Stimulated activated naive B cell treated with anti-CD40 and anti-IgM and Interleukin-4, amounts not matched to agents 10 μg/mL and 1 μg/mL and 100 μg/mL, for 72 hours (primary cell): ENCODE results near the gene FNBP1L.
A peak's percentile ranks its signal among the peaks of the same experiment; 100 is the strongest.

Experiments
- ATAC-seq, 2 donors: fragments of 150-1000 bp; cut with Tn5 transposase; replicated peaks; 2 replicates each; pipeline ENCODE4 v1.10.0; 2021; ENCODE audit warnings: moderate library complexity in 1 of 2
- DNase-seq: peaks from one replicate; pipeline ENCODE4 v3.0.0; 2021
- H3K27ac Mint-ChIP-seq: one replicate; pipeline ENCODE4 v1.8.0; 2022; ENCODE audit warnings: mild to moderate bottlenecking, mixed read lengths
- H3K27me3 Mint-ChIP-seq, 2 donors: one replicate each; pipeline ENCODE4 v1.8.0; 2022; ENCODE audit warnings: mixed read lengths in 2 of 2
- H3K36me3 Mint-ChIP-seq, 2 donors: one replicate each; pipeline ENCODE4 v1.8.0; 2022; ENCODE audit warnings: mixed read lengths in 2 of 2, mild to moderate bottlenecking in 1 of 2
- H3K4me1 Mint-ChIP-seq, 2 donors: one replicate each; pipeline ENCODE4 v1.8.0; 2022; ENCODE audit warnings: mixed read lengths in 2 of 2, mild to moderate bottlenecking in 1 of 2
- H3K4me3 Mint-ChIP-seq, 2 donors: one replicate each; pipeline ENCODE4 v1.8.0; 2022; ENCODE audit warnings: mild to moderate bottlenecking in 2 of 2, mixed read lengths in 2 of 2, moderate library complexity in 1 of 2
- H3K9me3 Mint-ChIP-seq, 2 donors: one replicate each; pipeline ENCODE4 v1.8.0; 2022; ENCODE audit warnings: mixed read lengths in 2 of 2, mild to moderate bottlenecking in 1 of 2

FNBP1L gene

GRCh38 chr1:93569489-93569888, 121.6 kb downstream of the FNBP1L start:
- peaks cover 0 to 2% of the 10 kb centered on the region in 2 donors for H3K4me1 Mint-ChIP-seq
- no peaks in the 10 kb centered on the region for H3K9me3 Mint-ChIP-seq
- DNase-seq, result no peak
- H3K27ac Mint-ChIP-seq, result no peak overlapping the region
- H3K36me3 Mint-ChIP-seq, result peaks cover 68 to 87% of the 10 kb centered on the region in 2 donors
- H3K27me3 Mint-ChIP-seq, result no peaks in the 10 kb centered on the region
- no peak overlapping the region for H3K4me3 Mint-ChIP-seq
- ATAC-seq, result peak; percentile 29 to 64

GRCh38 chr1:93571623-93572310, 123.8 kb downstream of the FNBP1L start:
- no peak for ATAC-seq
- no peak overlapping the region for H3K4me3 Mint-ChIP-seq
- peaks cover 71 to 88% of the 10 kb centered on the region in 2 donors for H3K36me3 Mint-ChIP-seq
- no peak for DNase-seq
- H3K27ac Mint-ChIP-seq, result peak overlapping the region; percentile 42
- H3K27me3 Mint-ChIP-seq, result no peaks in the 10 kb centered on the region
- no peaks in the 10 kb centered on the region for H3K9me3 Mint-ChIP-seq
- peaks cover 0 to 2% of the 10 kb centered on the region in 2 donors for H3K4me1 Mint-ChIP-seq

- Mint-ChIP-seq H3K9me3 (no peaks in the 10 kb centered on the region), H3K4me3 (no peak overlapping the region), H3K4me1 (peaks cover 0 to 2% of the 10 kb centered on the region in 2 donors), H3K27ac (no peak overlapping the region), H3K27me3 (no peaks in the 10 kb centered on the region), H3K36me3 (peaks cover 65 to 87% of the 10 kb centered on the region in 2 donors)
- DNase-seq (no peak), ATAC-seq (no peak)
Measured at GRCh38 chr1:93573940-93574469, 126.1 kb downstream of the FNBP1L start.

- DNase-seq (no peak), ATAC-seq (no peak)
- Mint-ChIP-seq H3K4me3 (no peak overlapping the region), H3K4me1 (peaks cover 0 to 2% of the 10 kb centered on the region in 2 donors), H3K36me3 (peaks cover 69 to 87% of the 10 kb centered on the region in 2 donors), H3K27me3 (no peaks in the 10 kb centered on the region), H3K9me3 (no peaks in the 10 kb centered on the region), H3K27ac (no peak overlapping the region)
Measured at GRCh38 chr1:93574511-93574910, 126.6 kb downstream of the FNBP1L start.

GRCh38 chr1:93574991-93575390, 127.1 kb downstream of the FNBP1L start:
- peaks cover 72 to 90% of the 10 kb centered on the region in 2 donors for H3K36me3 Mint-ChIP-seq
- H3K4me1 Mint-ChIP-seq, result peaks cover 0 to 2% of the 10 kb centered on the region in 2 donors
- no peak overlapping the region for H3K4me3 Mint-ChIP-seq
- ATAC-seq (no peak), DNase-seq (no peak)
- no peaks in the 10 kb centered on the region for H3K9me3 Mint-ChIP-seq
- no peaks in the 10 kb centered on the region for H3K27me3 Mint-ChIP-seq
- no peak overlapping the region for H3K27ac Mint-ChIP-seq

GRCh38 chr1:93575621-93576284, 127.8 kb downstream of the FNBP1L start:
- H3K27me3 Mint-ChIP-seq, result no peaks in the 10 kb centered on the region
- DNase-seq (no peak), ATAC-seq (no peak)
- H3K9me3 Mint-ChIP-seq, result no peaks in the 10 kb centered on the region
- no peak overlapping the region for H3K27ac Mint-ChIP-seq
- H3K36me3 Mint-ChIP-seq, result peaks cover 69 to 85% of the 10 kb centered on the region in 2 donors
- no peak overlapping the region for H3K4me3 Mint-ChIP-seq
- H3K4me1 Mint-ChIP-seq, result no peaks in the 10 kb centered on the region

- no peaks in the 10 kb centered on the region for H3K4me1 Mint-ChIP-seq
- DNase-seq (no peak), ATAC-seq (no peak)
- H3K27ac Mint-ChIP-seq, result no peak overlapping the region
- peaks cover 66 to 83% of the 10 kb centered on the region in 2 donors for H3K36me3 Mint-ChIP-seq
- H3K27me3 Mint-ChIP-seq, result no peaks in the 10 kb centered on the region
- no peaks in the 10 kb centered on the region for H3K9me3 Mint-ChIP-seq
- H3K4me3 Mint-ChIP-seq, result no peak overlapping the region
Measured at GRCh38 chr1:93576346-93576745, 128.4 kb downstream of the FNBP1L start.

GRCh38 chr1:93576746-93577145, 128.8 kb downstream of the FNBP1L start:
- no peak for ATAC-seq
- peaks cover 64 to 79% of the 10 kb centered on the region in 2 donors for H3K36me3 Mint-ChIP-seq
- no peaks in the 10 kb centered on the region for H3K27me3 Mint-ChIP-seq
- H3K9me3 Mint-ChIP-seq, result no peaks in the 10 kb centered on the region
- no peak overlapping the region for H3K4me3 Mint-ChIP-seq
- H3K4me1 Mint-ChIP-seq, result no peaks in the 10 kb centered on the region
- no peak for DNase-seq
- H3K27ac Mint-ChIP-seq, result no peak overlapping the region

GRCh38 chr1:93577536-93578432, 129.9 kb downstream of the FNBP1L start:
- DNase-seq (no peak), ATAC-seq (no peak)
- Mint-ChIP-seq H3K27me3 (no peaks in the 10 kb centered on the region), H3K27ac (peak overlapping the region; percentile 25), H3K4me1 (no peaks in the 10 kb centered on the region), H3K36me3 (peaks cover 65 to 73% of the 10 kb centered on the region in 2 donors), H3K4me3 (no peak overlapping the region), H3K9me3 (no peaks in the 10 kb centered on the region)

- no peaks in the 10 kb centered on the region for H3K4me1 Mint-ChIP-seq
- H3K4me3 Mint-ChIP-seq, result no peak overlapping the region
- H3K27me3 Mint-ChIP-seq, result no peaks in the 10 kb centered on the region
- ATAC-seq, result no peak
- no peaks in the 10 kb centered on the region for H3K9me3 Mint-ChIP-seq
- peaks cover 67 to 73% of the 10 kb centered on the region in 2 donors for H3K36me3 Mint-ChIP-seq
- no peak for DNase-seq
- peak overlapping the region; percentile 51 for H3K27ac Mint-ChIP-seq
Measured at GRCh38 chr1:93578433-93578830, 130.5 kb downstream of the FNBP1L start.

- no peak for DNase-seq
- no peak for ATAC-seq
- peak overlapping the region; percentile 62 for H3K27ac Mint-ChIP-seq
- no peak overlapping the region for H3K4me3 Mint-ChIP-seq
- H3K27me3 Mint-ChIP-seq, result no peaks in the 10 kb centered on the region
- no peaks in the 10 kb centered on the region for H3K4me1 Mint-ChIP-seq
- no peaks in the 10 kb centered on the region for H3K9me3 Mint-ChIP-seq
- H3K36me3 Mint-ChIP-seq, result peaks cover 65 to 70% of the 10 kb centered on the region in 2 donors
Measured at GRCh38 chr1:93578911-93579825, 131.2 kb downstream of the FNBP1L start.

- Mint-ChIP-seq H3K27ac (no peak overlapping the region), H3K27me3 (no peaks in the 10 kb centered on the region), H3K4me3 (no peak overlapping the region), H3K4me1 (no peaks in the 10 kb centered on the region), H3K36me3 (peaks cover 67 to 72% of the 10 kb centered on the region in 2 donors), H3K9me3 (no peaks in the 10 kb centered on the region)
- no peak for ATAC-seq
- no peak for DNase-seq
Measured at GRCh38 chr1:93579891-93580290, 132.0 kb downstream of the FNBP1L start.
